Smooth muscle cell (in vitro differentiated cells): ENCODE data around the gene ELK1. TPM values are rescaled to one million over a fixed set of nuclear protein-coding genes. Genes with fewer than 3 reads are reported as not detected.

Source experiments
- DNase-seq: peaks from one replicate; lab custom pipeline; 2025; ENCODE audit not compliant: unreplicated experiment; lab: John Stamatoyannopoulos, UW
- H2AFZ ChIP-seq: fragments of 200-600 bp; sonication (generic); 2 replicates; pipeline ENCODE4 v1.6.0; 2016; ENCODE audit warnings: antibody characterized with exemption, low read depth, mild to moderate bottlenecking
- H3F3A ChIP-seq: fragments of 200-600 bp; sonication (generic); 2 replicates; pipeline ENCODE4 v1.6.0; 2017; ENCODE audit warnings: antibody characterized with exemption, low read depth
- H3K27ac ChIP-seq: fragments of 200-600 bp; sonication (generic); 2 replicates; pipeline ENCODE4 v1.5.1; 2016; ENCODE audit warnings: low read depth, mild to moderate bottlenecking
- H3K27me3 ChIP-seq: fragments of 200-600 bp; sonication (generic); 2 replicates; pipeline ENCODE4 v1.6.1; 2016; ENCODE audit warnings: low read depth, mild to moderate bottlenecking
- H3K36me3 ChIP-seq: fragments of 200-600 bp; sonication (generic); 2 replicates; pipeline ENCODE4 v1.5.1; 2016; ENCODE audit warnings: low read depth
- H3K4me1 ChIP-seq: fragments of 200-600 bp; sonication (generic); 2 replicates; pipeline ENCODE4 v1.5.1; 2016; ENCODE audit warnings: low read depth
- H3K4me2 ChIP-seq: fragments of 200-600 bp; sonication (generic); 2 replicates; pipeline ENCODE4 v1.6.0; 2016; ENCODE audit warnings: mild to moderate bottlenecking
- H3K4me3 ChIP-seq: fragments of 200-600 bp; sonication (generic); 2 replicates; pipeline ENCODE4 v1.5.1; 2016; ENCODE audit warnings: mild to moderate bottlenecking
- H3K79me2 ChIP-seq: fragments of 200-600 bp; sonication (generic); 2 replicates; pipeline ENCODE4 v1.6.0; 2016; ENCODE audit warnings: low read depth, mild to moderate bottlenecking
- H3K9ac ChIP-seq: fragments of 200-600 bp; sonication (generic); 2 replicates; pipeline ENCODE4 v1.6.0; 2016; ENCODE audit warnings: low read depth
- H3K9me3 ChIP-seq: fragments of 200-600 bp; sonication (generic); replicated peaks from 2 replicates; pipeline ENCODE4 v1.5.1; 2016; ENCODE audit warnings: low read depth
- H4K20me1 ChIP-seq: fragments of 200-600 bp; sonication (generic); 2 replicates; pipeline ENCODE4 v1.6.0; 2016; ENCODE audit warnings: low read depth
- WGBS: methylation state at CpG from one replicate; pipeline ENCODE4 v1.1.7; 2016; ENCODE audit warnings: low lambda C conversion rate; 5-methylcytosine and 5-hydroxymethylcytosine counted together
- polyA plus RNA-seq: library from polyadenylated mRNA; unstranded; fragments of >200 nt; fragmentation: Nextera tagmentation; extraction: Ambion mirVana; gene quantifications from 2 replicates; pipeline ENCODE4 v1.2.1, GENCODE V29; 2016
- total RNA-seq: library from RNA; depleted of rRNA; stranded (reverse); fragments of >200 nt; gene quantifications from 2 replicates; pipeline ENCODE4 v1.2.3, GENCODE V29; 2014
- TF ChIP-seq, protein P1 (sequence below): fragments of 200-600 bp; sonication (generic); IDR thresholded peaks from 2 replicates; pipeline ENCODE4 v1.5.1; 2017; ENCODE audit warnings: borderline replicate concordance, mild to moderate bottlenecking, antibody characterized with exemption; ENCODE audit not compliant: insufficient read depth, poor library complexity, severe bottlenecking

ELK1 gene
- total and polyA plus RNA-seq, 2 experiments from 2014 or later, result 21.1 to 33.2 TPM

DNA sequence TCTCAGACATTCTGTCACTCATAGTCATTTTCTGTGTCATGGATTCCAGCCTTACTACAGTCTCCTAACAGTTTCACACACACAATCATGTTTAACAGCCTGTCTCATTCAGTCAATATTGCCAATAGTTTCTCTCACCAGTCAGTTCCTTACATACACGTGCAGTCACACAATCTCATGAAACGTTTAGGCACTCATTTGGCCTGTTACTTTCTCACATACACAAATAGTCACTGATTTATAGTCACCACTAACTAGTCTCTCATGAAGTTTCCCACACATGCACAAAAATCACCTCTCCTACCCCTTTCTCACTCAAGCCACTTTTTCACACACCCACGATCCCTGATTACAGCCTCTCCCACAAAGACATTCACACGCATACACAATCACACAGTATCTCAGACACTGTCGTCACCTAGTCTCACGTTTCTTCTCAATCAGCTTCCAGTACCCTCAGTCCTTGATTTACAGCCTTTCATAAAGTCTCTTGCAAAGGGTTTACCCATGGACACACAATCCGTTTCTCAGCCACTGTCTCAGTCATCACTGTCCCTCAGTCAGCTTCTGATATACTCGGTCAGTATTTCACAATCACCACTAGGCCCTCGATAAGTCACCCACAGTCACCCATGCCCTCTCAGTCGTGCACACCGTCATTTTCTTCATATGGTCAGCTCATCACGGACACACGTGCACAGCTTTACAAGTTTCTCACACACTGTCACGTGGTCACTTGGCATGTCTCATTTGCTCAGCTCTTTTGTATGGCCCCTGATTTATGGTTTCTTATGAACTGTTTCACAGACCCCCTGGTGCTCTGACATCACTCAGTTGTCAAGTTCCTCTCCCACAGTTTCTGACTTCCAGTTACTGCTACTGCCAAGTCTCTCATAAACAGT lies 16.4 kb downstream of the ELK1 start:
- no peak for DNase-seq
- WGBS, result 57% methylated on average over 14 of the region's 14 CpGs

DNA sequence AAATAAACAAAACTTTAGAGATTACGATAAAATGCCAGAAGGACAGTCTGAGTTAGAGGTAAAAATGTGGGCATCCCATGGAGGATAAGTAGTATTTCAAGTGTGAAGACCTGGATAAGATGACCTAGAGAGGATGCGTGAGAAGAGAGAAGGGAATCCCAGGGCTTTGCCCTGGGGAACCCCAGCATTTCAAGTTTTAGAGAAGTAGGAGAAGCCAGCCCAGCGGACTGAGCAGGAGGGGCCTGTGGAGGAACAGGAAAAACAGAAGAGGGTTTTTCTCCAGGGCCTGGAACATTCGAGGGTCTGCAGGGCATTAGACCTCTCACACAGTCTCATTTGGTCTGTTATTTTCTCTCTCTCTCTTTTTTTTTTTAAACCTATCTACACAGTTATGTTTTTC lies 17.7 kb downstream of the ELK1 start:
- Histone ChIP-seq H3K79me2 (no peaks in the 10 kb centered on the region), H4K20me1 (no peaks in the 10 kb centered on the region), H3K9me3 (no peaks in the 10 kb centered on the region), H3K27me3 (no peaks in the 10 kb centered on the region), H3K9ac (no peak overlapping the region), H3K36me3 (no peaks in the 10 kb centered on the region), H3K4me2 (no peak overlapping the region), H3K4me1 (no peaks in the 10 kb centered on the region), H3K27ac (no peak overlapping the region), H3F3A (no peaks in the 10 kb centered on the region), H3K4me3 (no peak overlapping the region), H2AFZ (no peak overlapping the region)
- DNase-seq, result no peak
- 79% methylated on average over 4 of the region's 4 CpGs for WGBS
- TF ChIP-seq, protein P1, sequence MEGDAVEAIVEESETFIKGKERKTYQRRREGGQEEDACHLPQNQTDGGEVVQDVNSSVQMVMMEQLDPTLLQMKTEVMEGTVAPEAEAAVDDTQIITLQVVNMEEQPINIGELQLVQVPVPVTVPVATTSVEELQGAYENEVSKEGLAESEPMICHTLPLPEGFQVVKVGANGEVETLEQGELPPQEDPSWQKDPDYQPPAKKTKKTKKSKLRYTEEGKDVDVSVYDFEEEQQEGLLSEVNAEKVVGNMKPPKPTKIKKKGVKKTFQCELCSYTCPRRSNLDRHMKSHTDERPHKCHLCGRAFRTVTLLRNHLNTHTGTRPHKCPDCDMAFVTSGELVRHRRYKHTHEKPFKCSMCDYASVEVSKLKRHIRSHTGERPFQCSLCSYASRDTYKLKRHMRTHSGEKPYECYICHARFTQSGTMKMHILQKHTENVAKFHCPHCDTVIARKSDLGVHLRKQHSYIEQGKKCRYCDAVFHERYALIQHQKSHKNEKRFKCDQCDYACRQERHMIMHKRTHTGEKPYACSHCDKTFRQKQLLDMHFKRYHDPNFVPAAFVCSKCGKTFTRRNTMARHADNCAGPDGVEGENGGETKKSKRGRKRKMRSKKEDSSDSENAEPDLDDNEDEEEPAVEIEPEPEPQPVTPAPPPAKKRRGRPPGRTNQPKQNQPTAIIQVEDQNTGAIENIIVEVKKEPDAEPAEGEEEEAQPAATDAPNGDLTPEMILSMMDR, result no peak

More for the DNA sequence above, 16.4 kb downstream of the ELK1 start:
- no peak overlapping the region for H3K27ac ChIP-seq
- H3F3A ChIP-seq, result no peaks in the 10 kb centered on the region
- no peak overlapping the region for H3K4me3 ChIP-seq
- TF ChIP-seq, protein P1, result no peak
- no peak overlapping the region for H2AFZ ChIP-seq
- H3K36me3 ChIP-seq, result no peaks in the 10 kb centered on the region
- H3K9me3 ChIP-seq, result no peaks in the 10 kb centered on the region
- H3K9ac ChIP-seq, result no peak overlapping the region
- no peaks in the 10 kb centered on the region for H3K27me3 ChIP-seq
- H3K79me2 ChIP-seq, result no peaks in the 10 kb centered on the region
- no peaks in the 10 kb centered on the region for H4K20me1 ChIP-seq
- no peak overlapping the region for H3K4me2 ChIP-seq
- H3K4me1 ChIP-seq, result no peaks in the 10 kb centered on the region

DNA sequence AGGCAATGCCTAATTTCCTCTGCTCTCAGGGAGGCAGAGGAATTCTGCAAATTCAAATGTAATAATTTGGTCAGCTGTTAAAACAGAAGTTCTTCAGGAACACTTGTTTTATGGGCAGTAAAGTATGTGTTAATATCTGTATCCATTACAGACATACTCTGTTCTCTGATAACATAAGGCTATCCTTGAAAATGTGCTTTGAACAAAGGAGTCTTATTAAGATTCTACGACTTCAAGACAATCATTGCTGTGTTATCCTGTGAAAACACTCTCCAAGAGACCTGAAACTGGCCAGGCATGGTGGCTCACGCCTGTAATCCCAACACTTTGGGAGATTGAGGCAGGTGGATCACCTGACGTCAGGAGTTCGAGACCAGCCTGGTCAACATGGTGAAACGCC lies 18.7 kb downstream of the ELK1 start:
- Histone ChIP-seq H3K36me3 (no peaks in the 10 kb centered on the region), H2AFZ (no peak overlapping the region), H3K4me1 (no peaks in the 10 kb centered on the region), H3K9ac (no peak overlapping the region), H3K27me3 (no peaks in the 10 kb centered on the region), H3F3A (no peaks in the 10 kb centered on the region), H4K20me1 (no peaks in the 10 kb centered on the region), H3K9me3 (no peaks in the 10 kb centered on the region), H3K79me2 (no peaks in the 10 kb centered on the region), H3K4me3 (no peak overlapping the region), H3K4me2 (no peak overlapping the region), H3K27ac (no peak overlapping the region)
- no peak for DNase-seq
- 76% methylated on average over 5 of the region's 5 CpGs for WGBS
- TF ChIP-seq, protein P1, result no peak
